ENCODE data around the gene KIAA0232. TPM values are rescaled to one million over a fixed set of nuclear protein-coding genes. Genes with fewer than 3 reads are reported as not detected.

Gene KIAA0232
- total RNA-seq, 1 experiment from 2014 or later, result 28.5 TPM

DNA sequence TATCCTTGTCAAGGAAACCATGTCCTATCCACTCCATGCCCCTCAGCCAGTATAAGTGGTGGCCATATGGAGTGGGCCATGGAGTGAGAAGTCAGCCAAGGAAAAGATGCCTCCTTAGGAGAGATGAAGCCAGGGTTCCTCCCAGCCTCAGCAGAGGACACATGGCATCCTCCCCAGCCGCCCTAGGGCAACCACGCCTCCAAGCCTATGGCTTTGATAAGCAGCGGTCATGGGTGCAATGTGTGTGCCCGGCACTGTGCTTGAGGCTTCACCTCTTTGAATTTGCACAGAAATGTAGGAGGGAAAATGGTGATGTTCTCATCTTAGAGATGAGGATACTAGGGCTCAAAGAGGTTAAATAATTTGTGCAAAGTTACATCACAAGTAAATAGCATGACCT lies 92.5 kb downstream of the KIAA0232 start:
- no peak overlapping the region for H3K4ac ChIP-seq (ENCODE audit: low read depth, low read length)
- no peak overlapping the region for H4K5ac ChIP-seq (ENCODE audit: insufficient read length, low read depth, low read length)
- H3K4me2 ChIP-seq (ENCODE audit: insufficient read depth, insufficient read length, low read length), result no peak overlapping the region
- no peak overlapping the region for H3K14ac ChIP-seq (ENCODE audit: insufficient read depth, low read length)
- no peak overlapping the region for H2BK15ac ChIP-seq (ENCODE audit: low read depth, low read length)
- H2AK5ac ChIP-seq (ENCODE audit: insufficient read length, low read length), result no peak overlapping the region
- Mint-ChIP-seq H3K9me3 (no peaks in the 10 kb centered on the region), H3K27me3 (ENCODE audit: low read depth) (peaks cover 1% of the 10 kb centered on the region; the same call in 1 of the 2 replicates), H3K36me3 (ENCODE audit: insufficient read depth in 1 of 3, low read depth in 3 of 3) (peaks cover 22 to 71% (median 61%) of the 10 kb centered on the region in 3 experiments; a peak in 6 of 7 replicates), H3K4me1 (peaks cover 0 to 4% of the 10 kb centered on the region in 2 experiments; a peak in 2 of 4 replicates), H3K4me3 (no peak overlapping the region), H3K27ac (no peak overlapping the region)
- no peak overlapping the region for H2BK5ac ChIP-seq (ENCODE audit: insufficient read length, low read length)
- H3K27ac ChIP-seq (ENCODE audit: insufficient read length, low read depth, low read length), result no peak overlapping the region
- H4K91ac ChIP-seq (ENCODE audit: insufficient read length, low read depth, low read length), result no peak overlapping the region
- H3K23ac ChIP-seq (ENCODE audit: insufficient read length, low read depth, low read length), result no peak overlapping the region
- H4K20me1 ChIP-seq (ENCODE audit: control insufficient read depth, insufficient read depth, insufficient read length), result no peaks in the 10 kb centered on the region
- no peak overlapping the region for H3K18ac ChIP-seq (ENCODE audit: insufficient read length, low read depth, low read length)
- no peak overlapping the region for H2AFZ ChIP-seq (ENCODE audit: low read length)
- no peak overlapping the region for H3K56ac ChIP-seq (ENCODE audit: insufficient read length, low read depth, low read length)
- TF ChIP-seq, protein P1, sequence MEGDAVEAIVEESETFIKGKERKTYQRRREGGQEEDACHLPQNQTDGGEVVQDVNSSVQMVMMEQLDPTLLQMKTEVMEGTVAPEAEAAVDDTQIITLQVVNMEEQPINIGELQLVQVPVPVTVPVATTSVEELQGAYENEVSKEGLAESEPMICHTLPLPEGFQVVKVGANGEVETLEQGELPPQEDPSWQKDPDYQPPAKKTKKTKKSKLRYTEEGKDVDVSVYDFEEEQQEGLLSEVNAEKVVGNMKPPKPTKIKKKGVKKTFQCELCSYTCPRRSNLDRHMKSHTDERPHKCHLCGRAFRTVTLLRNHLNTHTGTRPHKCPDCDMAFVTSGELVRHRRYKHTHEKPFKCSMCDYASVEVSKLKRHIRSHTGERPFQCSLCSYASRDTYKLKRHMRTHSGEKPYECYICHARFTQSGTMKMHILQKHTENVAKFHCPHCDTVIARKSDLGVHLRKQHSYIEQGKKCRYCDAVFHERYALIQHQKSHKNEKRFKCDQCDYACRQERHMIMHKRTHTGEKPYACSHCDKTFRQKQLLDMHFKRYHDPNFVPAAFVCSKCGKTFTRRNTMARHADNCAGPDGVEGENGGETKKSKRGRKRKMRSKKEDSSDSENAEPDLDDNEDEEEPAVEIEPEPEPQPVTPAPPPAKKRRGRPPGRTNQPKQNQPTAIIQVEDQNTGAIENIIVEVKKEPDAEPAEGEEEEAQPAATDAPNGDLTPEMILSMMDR (conservative IDR thresholded peaks at IDR 0.05), result no peak
- no peaks in the 10 kb centered on the region for H3K79me2 ChIP-seq (ENCODE audit: insufficient read depth, low read length)
- no peak overlapping the region for H3T11ph ChIP-seq (ENCODE audit: low read length)
- H2BK12ac ChIP-seq (ENCODE audit: insufficient read length, low read depth, low read length), result no peak overlapping the region
- no peaks in the 10 kb centered on the region for H3K9me3 ChIP-seq (ENCODE audit: control insufficient read depth, low read depth, low read length)
- H2BK120ac ChIP-seq (ENCODE audit: low read depth, low read length, poor library complexity, severe bottlenecking), result no peak overlapping the region
- no peak overlapping the region for H2BK20ac ChIP-seq (ENCODE audit: low read depth, low read length, poor library complexity, severe bottlenecking)
- no peak overlapping the region for H4K8ac ChIP-seq (replicated peaks; ENCODE audit: insufficient read length, low read depth, low read length)
- DNase-seq, result no peak
- no CpG with 5 or more reads among the region's 4 CpGs for WGBS (ENCODE audit: extremely low coverage, insufficient read length, low lambda C conversion rate)
- H3K9ac ChIP-seq (ENCODE audit: extremely low read depth, insufficient read length, low read length), result no peak overlapping the region
- H3K27me3 ChIP-seq (ENCODE audit: insufficient read depth, low read length), result no peaks in the 10 kb centered on the region
- H3K23me2 ChIP-seq (ENCODE audit: insufficient read length, low read depth, low read length, poor library complexity, severe bottlenecking), result no peaks in the 10 kb centered on the region
- no peaks in the 10 kb centered on the region for H3K79me1 ChIP-seq (ENCODE audit: insufficient read depth, low read depth, low read length, poor library complexity, severe bottlenecking)
- H3K4me1 ChIP-seq (ENCODE audit: insufficient read depth, low read length), result no peaks in the 10 kb centered on the region

Measured in H9 (cell line).